LHCN-M2 (cell line): Measurements from ENCODE around the gene SLAIN1. TPM values are rescaled to one million over a fixed set of nuclear protein-coding genes. Genes with fewer than 3 reads are reported as not detected.
"Not testable (repeated sequence)": the region's sequence is repeated elsewhere in the genome, so short reads cannot be mapped to it uniquely, and the experiment has no call there.

Experiments used
- DNase-seq: peaks from one replicate; pipeline ENCODE4 v3.0.0-alpha.2; 2012; ENCODE audit warnings: low read depth
- polyA plus RNA-seq: library from polyadenylated mRNA; unstranded; fragments of >200 nt; gene quantifications from one replicate; pipeline ENCODE4 v1.2.1, GENCODE V29; 2012; ENCODE audit warnings: missing spikeins
- total RNA-seq: library from RNA; depleted of rRNA; stranded (reverse); fragments of >200 nt; gene quantifications from 2 replicates; pipeline ENCODE4 v1.2.3, GENCODE V29; 2014; rRNA removed

The SLAIN1 gene
- total RNA-seq: 0.11 TPM in 1 of 2 replicates, not detected in the other
- polyA plus RNA-seq: not detected

DNA sequence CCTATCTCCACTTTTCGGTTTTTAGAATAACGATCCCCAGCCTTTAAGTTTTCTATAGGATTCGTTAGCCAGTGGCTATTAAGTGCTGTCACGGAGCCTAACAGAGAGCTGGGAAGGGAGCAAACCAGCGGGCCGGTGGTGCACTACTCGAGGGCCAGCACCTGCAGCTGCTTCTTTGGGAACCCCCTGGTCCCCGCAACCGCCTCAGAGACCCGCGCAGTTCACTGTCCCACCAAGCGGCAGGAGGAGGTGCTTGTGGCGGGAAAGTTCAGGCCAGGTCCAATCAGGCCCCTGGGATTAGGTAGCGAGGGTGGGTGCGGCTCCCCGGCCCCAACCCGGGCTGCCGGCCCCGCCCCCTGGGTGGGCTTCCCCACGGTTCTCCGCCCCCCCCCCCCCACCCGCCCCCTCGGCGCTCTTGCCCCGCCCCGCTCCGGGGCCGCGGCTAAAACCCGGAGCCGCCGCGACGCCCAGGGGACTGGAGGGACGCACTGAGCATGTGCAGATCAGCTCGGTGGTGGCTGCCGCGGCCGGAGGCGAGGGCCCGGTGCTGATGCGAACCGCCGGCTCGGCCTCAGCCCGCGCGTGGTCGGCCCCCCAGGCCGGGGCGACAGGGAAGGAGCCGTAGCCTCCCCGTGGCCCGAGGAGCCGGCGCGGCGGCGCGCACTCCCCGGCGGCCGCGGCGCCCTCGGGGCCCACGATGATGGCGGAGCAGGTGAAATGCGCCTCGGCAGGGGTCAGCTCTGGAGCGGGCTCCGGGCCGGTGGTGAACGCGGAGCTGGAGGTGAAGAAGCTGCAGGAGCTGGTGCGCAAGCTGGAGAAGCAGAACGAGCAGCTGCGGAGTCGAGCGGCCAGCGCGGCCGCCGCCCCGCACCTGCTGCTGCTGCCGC, at the start of gene SLAIN1:
TSS of gene SLAIN1 (plus strand) at position 471 of the 887 bp plus-strand sequence. CDS start at position 698, 227 bp downstream.
- DNase-seq: peak; percentile 2

DNA sequence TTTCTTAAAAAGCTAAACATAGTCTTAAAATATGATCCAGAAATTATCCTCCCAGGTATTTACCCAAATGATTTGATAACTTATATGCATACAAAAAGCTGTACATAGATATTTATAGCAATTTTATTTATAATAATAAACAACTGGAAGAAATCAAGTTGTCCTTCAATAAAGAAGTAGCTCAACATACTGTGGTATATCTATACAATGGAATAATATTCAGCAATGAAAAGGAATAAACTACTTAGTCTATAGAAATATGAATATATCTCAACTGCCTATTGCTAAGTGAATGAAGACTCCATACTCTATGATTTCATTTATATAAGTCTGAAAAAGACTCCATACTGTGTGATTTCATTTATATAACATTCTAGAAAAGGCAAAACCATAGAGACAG, 47.1 kb upstream of the SLAIN1 start:
- no peak for DNase-seq

DNA sequence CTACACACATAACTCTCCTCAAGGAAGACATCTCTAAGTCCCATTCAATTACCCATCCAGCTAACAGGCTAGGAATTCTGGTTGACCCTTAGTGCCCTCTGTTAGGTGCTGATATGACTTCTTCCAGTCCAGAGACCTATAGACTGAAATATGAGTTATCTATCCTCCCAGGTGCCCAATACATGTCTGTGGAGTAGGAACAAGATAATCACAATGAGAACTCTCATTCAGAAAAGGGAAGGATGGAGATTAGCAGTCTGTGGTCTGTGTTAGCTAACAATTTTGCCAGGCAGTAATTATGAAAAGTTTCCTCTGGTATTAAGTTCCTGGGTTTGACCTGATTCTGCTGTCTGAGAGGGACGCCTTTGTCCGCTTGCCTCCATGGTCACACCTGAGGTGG, 44.2 kb upstream of the SLAIN1 start:
- DNase-seq: no peak

DNA sequence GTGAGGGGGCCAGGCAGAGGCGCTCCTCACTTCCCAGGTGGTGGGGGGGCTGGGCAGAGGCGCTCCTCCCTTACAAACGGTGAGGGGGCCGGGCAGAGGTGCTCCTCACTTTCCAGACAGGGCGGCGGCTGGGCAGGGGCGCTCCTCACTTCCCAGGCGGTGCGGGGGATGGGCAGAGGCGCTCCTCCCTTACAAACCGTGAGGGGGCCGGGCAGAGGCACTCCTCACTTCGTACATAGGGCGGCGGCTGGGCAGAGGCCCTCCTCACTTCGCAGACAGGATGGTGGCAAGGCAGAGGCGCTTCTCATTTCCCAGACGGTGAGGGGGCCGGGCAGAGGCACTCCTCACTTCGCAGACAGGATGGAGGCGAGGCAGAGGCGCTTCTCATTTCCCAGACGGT, 37.5 kb upstream of the SLAIN1 start:
- not testable (repeated sequence) for DNase-seq

DNA sequence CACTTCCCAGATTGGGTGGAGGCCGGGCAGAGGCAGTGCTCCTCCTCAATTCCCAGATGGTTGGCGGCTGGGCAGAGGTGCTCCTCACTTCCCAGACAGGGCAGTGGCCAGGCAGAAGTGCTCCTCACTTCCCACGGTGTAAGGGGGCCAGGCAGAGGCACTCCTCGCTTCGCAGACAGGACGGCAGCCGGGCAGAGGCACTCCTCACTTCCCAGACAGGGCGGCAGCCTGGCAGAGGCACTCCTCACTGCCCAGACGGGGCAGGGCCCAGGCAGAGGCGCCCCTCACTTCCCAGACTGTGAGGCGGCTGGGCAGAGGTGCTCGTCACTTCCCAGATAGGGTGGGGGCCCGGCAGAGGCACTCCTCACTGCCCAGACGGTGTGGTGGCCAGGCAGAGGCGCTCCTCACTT, 36.6 kb upstream of the SLAIN1 start:
- no peak for DNase-seq

DNA sequence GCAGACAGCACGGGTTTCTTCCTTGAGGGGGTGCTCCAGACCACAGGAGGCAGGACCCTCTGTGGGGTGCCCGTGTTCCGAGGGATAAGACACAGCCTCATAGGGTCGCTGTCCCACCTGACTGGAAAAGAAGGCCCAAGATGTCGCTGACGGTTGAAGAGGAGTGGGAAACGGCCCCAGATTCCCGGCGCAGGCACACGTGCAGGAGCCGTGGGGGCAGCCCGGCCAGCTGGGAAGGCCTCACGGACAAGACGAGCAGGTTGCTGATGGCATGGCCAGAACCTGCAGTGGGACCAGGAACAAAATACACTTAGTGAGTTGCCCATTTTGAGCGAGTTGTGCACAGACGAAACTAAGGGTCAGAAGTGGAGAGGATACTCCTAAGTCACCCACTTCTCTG, 35.2 kb upstream of the SLAIN1 start:
- DNase-seq: not testable (repeated sequence)

DNA sequence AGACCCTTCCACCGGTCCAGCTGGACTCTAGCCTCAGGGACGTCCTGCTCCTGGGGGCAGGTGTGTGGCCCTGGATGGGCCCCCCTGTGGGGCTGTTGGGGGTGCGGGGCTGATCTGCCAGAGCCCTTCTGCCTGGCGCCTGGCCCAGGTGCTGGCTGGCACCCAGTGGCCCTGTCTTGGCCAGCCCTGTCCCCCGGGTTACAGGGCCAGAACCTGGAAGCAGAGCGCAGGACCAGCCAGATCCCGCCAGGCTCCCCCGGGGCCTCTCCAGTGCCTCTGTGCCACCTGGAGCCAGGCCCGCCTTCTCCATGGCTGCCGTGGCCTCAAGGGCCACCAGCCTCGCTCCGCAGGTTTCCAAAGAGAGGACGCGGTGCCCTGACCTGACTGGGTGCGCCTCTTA, 34.7 kb upstream of the SLAIN1 start:
- DNase-seq: not testable (repeated sequence)

DNA sequence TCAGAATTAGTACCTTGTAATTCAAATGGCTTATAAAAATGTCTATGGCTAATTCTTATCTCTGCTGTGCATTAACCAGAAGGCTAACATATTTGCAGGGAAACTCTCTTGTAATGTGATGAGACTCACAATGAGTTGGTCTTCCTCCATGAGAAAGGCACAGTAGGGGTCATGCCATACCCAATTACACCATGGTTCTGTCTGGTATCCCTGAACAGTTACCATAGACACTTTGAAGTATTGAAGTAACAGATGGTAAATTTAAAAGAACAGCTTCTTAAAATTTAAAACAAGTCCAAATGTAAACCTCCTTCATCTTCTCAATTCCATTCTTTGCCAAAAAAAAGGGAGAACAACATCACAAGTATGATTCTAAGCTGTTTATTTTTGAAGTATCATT, 22.6 kb upstream of the SLAIN1 start:
- DNase-seq: no peak

DNA sequence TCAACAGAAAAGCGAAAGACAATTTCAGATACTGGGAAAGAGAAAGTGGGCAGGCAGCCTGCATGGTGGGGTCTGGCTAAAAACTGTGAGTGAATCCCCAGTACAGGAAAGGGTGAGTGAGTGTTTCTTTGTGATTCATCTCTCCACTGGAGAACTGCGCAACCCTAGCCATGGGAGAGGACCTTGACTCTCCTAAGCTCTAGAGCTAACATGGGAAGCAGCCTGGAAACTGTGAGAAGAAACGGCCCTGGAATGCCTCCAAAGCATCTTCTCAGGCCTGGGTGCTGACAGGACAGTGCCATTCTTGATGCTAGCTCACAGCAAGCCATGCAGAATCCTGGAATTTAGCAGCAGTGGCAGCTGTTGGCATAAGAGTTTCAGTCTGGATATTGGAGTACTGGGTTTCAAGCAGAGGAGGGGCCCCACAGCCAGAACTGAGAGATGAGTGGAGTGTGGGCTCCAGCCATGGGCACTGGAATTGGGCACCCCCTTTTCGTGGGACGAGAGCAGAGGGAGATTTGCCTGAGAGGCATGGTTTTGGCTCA, 18.7 kb upstream of the SLAIN1 start:
- no peak for DNase-seq

DNA sequence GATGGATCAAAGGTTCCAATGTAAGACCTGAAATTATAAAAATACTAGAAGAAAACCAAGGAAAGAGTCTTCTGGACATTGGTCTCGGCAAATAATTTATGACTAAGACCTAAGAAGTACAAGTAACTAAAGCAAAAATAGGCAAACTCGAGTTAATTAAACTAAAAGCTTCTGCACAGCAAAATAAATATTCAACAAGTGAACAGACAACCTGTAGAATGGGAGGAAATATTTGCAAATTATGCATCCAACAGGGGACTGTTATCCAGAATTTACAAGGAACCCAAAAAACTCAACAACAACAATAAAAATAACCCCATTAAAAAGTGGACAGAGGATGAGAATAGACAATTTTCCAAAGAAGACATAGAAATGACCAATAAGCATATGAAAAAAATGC, 9.7 kb upstream of the SLAIN1 start:
- DNase-seq: no peak

DNA sequence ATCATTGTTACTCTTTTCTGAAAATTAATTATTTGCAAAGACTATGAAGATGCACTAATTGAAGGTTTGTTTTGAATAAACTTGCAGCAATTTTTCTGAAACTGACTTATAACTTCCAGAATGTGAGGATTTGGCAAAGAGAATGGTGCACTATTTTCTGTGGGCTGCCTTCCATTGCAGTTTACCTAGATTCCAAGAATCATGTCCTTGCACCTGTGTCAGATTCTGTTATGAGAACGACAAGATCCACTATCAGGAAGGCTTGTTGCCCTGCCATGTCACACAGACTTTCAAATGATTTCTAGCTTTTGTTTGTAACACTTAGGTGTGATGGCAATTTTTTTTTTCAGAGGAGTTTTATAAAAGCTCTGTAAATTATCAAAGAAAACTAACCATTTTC, 5.6 kb upstream of the SLAIN1 start:
- DNase-seq: no peak

DNA sequence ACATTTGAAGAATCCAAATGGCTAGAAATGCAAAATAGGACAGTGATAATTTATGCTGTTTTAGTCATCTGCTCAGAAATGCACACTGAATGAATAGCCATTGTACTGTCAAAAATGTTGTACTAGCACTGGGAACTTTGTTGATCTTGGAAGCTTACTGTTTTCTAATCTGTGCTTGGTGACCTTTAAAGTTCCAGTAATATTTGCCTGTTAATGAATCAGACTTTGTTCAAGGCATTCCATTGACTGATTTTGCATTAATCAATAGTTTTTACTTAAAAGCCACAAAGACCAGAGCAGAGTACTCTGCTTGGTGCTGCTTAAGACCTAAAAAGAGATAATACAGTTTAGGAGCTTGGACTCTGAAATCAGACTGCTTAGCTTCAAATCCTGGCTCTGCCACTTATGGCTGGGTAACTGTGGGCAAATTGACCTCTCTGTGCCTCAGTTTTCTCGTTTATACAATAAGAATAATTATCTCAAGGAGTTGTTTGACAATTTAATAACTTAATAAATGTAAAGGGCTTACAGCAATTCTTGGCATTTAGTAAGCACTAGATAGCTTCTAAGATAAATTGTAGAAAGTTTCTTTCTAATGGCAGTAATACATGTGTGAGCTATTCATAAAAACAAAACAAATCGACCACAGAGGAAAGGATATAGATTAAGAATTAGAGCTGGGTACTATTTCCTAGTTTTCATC, 4.6 kb upstream of the SLAIN1 start:
- no peak for DNase-seq

DNA sequence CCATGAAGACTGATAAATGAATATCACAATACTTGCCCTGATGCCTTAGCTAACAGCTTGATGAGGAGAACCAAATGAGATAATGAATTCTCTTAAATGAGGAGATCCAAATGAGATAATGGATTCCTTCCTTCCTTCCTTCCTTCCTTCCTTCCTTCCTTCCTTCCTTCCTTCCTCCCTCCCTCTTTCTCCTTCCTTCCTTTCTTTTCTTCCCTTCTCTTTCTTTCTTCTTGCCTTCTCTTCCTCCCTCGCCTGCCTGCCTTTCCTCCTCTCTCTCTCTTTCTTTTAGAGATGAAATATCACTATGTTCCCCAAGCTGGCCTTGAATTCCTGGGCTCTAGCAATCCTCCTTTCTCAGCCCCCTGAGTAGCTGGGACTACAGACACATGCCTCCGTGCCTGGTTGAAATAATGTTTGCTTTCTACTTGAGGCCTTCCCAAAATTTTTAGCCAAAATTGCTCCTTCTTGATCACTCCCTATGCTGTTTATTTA, 4.0 kb upstream of the SLAIN1 start:
- no peak for DNase-seq

DNA sequence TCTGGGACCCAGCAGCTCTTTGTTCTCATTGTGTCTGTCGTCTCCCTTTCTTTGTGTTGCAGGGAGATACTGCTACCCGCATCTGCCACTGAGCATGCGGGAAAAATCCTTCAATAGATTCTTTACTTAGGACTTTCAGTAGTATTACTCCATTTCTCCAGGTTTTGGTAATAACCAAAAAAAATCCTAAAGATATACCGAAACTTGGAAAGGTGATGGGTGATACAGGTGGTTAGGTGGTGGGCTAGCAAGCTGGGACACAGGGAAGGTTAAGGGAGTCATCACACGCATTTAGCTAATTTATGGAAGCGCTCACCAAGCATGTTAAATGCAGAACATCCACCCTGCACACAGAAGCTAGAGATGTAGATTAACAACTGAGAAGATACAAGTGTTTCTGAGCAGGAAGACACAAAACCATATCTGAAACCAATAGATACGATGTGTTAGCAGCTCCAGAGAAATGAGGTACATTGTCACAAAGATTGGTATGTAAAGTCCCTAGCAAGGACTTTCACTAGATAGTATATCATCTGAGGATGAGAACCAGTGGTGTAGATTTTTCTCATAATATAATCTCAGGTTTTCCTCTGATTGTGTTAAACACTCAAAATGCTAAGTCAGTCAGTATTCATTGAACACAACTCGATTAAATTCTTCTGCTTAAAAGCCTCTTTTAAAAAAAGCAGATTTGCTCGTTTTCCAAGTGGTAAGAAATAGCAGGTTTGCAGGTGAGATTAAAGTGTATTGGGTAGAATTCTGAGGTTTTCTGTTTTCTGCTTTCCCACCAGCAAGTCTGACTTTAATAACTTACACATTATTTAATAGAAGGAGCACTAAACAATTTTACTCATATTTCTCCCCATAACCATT, 1.2 kb upstream of the SLAIN1 start:
- DNase-seq: no peak

DNA sequence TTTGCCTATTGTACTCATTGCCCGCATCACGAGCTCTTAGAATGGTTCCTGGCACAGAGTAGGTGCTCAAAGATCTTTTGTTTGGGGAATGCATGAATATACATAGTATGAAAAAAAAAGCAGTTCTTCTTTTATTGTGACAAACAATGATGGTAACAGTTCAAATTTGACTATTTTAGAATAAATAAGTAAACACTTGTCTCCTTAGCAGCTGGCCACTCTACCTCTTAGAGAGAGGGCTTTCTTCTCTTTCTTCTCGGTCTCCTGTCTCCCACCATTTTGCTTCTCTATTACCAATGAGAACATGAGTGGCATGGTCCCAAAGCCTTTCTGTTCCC, 639 bp upstream of the SLAIN1 start:
- no peak for DNase-seq

DNA sequence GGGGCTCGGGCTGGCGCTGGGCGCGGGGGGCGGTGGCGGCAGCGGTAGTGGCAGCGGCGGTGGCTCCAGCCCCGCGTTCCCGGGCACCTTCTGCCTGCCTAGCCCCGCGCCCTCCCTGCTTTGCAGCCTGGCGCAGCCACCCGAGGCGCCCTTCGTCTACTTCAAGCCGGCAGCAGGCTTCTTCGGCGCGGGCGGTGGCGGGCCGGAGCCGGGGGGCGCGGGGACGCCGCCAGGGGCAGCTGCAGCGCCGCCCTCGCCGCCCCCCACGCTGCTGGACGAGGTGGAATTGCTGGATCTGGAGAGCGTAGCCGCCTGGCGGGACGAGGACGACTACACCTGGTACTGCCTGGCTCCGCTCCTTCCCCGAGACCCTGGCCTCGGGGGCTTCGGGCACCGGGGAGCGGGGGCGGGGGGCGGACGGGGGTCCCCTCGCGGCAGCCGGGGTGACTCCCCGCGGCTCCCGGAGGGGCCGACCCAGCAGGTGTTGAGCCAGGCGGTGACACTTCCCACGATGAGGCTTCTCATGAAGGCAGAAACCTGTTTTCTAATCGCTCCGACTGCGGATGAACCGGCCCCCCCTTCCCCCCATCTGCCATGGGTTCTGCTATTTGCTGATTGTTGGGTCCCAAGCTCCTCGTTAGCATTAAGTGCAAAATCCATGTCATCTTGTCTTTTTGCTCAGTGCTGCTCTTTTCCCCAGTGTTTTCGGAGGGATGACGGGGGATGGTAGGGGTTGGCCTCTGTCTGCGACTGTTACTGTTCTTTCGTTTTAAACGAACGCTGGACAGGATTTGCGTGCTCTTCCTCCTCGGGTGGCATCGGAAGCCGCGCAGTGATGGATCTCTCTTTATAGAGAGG, 943 bp downstream of the SLAIN1 start:
- peak; percentile 10 for DNase-seq

DNA sequence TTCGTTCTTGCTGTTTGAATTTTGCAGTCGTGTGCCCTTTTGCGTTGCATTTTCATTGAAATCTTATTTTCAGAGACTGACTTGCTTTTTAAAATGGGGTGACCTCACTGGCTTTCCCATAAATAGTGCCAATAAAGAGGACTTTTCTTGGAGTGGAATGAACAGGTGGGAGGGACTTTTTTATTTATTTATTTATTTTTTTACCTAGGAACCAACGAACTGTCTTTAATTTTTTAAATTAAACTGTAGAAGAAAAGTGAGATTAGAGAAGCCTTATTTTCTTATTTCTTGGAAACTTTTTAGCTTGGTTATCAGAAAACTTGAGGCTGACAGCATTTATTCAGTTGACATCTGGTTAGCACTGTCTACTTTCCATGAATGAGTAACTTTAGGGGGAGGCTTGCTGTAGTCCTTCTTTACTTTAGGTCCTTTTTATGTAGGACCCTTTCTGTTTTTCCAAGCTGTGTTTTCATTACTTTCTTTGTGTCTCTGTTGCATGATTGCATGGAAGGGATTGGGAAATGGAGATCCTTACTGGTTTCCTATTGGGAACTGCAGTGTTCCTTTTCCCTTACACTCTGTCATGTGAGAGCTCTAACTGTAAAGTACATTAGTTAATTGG, 1.7 kb downstream of the SLAIN1 start:
- DNase-seq: no peak

DNA sequence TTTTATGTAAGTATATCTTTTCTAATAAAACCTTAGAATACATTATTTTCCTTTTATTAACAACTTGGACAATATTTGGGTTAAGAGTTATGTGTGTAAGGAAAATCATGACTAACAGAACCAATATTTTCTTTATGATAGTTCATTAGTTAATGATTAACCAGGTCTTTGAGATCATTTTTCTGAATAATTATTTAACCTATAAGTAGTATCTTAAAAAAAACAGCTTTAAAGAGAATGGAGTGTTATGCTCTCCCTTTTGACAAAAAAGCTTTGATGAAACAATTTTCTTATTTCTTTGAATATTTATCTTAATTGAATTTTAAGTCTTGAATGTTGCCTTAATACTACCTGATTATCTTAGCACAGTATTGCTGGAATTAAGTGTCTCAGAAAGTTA, 3.8 kb downstream of the SLAIN1 start:
- no peak for DNase-seq

DNA sequence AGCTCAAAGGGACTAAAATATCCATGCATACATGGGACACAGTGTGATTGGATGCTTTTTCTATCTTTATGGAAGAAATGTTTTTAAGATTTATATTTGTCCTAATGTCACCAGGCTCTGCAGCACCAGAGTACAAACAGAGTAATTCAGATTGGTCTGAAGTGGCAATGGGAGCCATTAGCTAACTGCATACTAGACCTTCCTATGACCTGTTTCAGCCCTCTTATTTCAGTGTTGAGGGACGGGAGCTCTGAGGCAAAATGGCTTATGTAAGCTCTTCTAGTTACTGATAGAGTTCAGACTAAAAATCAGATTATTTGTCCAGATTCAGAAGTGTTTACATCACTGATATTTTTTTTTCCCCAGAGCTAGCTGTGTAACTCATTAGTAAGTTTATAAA, 4.9 kb downstream of the SLAIN1 start:
- no peak for DNase-seq

DNA sequence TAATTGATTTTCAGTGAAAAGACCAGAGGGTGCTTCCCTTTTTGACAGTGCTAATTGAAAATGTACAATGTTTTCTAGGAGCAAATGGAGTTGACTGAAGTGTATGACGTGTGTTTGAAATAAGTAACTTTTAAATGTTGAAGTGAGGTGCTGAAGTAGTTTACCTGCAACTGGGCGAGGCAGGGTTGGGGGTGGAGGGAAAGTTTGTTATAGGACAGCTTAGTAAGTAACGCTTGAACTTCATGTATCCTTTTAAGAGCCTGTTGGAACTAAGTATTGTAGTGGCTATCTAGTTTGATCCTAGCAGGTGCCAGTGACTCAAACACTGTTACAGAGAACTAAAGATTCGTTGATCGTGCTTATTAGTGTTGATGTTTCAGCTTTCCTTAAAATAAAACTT, 5.9 kb downstream of the SLAIN1 start:
- DNase-seq: no peak
